Measurements from ENCODE around the gene RNF149.

DNA sequence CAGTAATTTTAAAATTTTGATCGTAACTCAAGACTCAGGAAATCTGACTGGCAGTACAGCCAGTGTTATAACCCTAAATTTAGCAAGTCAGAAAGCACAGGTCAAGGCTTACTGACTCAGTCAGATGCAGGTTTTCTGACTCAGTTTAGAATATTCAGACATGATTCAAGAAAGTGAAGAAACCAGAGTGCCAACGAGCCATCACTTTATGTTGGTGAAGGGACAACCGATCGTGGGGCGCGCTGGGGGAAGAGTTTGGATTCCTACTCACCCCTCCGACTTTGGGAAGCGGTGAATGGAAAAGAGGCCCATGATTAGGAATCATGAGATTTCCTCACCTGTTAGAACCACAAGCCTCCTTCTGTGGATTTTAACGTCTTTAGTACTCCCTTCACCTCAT is 998 bp downstream of the RNF149 start:
- no peak for TF ChIP-seq POLR2A (IDR thresholded peaks at IDR 0.05)
- no peak for TF ChIP-seq CTCF (IDR thresholded peaks at IDR 0.05)
- no peak for TF ChIP-seq EP300 (IDR thresholded peaks at IDR 0.05; ENCODE audit: low read depth)
